ENCODE data around the gene GATA6. TPM values are rescaled to one million over a fixed set of nuclear protein-coding genes. Genes with fewer than 3 reads are reported as not detected.

The GATA6 gene
- polyA plus RNA-seq, 1 of the 3 experiments (the other 2 are of a cell fraction) = not detected

DNA sequence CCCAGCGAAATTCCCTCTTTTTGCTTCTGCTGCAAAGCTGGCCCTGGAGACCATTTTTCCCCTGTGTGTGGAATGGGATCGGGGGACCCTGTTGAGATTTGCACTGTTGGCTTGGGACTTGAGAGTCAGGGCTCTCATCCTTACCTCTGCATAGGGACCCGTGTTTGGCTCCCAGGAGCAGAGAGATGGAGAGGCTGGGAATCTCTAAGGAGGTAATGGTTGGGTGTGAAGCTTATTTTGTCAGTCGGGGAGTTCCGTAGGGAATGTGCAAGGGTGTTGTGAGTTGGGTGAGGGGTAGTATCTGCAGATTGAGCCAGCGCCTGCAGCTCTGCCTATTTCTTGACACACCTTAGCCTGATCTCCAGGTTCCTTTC, 4.5 kb downstream of the GATA6 start:
- H4K20me1 ChIP-seq (ENCODE audit: insufficient read depth) = no peaks in the 10 kb centered on the region
- CTCF ChIA-PET = interaction anchor here (0.7 to 0.9 kb wide), 2 partner anchors 33 to 50 kb away, joined by 3 read pairs; no protein-coding TSS in a partner anchor

GRCh38 chr18:22174341-22175145, 5.2 kb downstream of the GATA6 start:
- Histone ChIP-seq H2AFZ (ENCODE audit: low read depth) (no peak overlapping the region), H3K9me3 (no peaks in the 10 kb centered on the region), H3F3A (replicated peaks; ENCODE audit: insufficient read depth) (no peaks in the 10 kb centered on the region), H3K4me3 (ENCODE audit: low read depth in 2 of 2, low read length in 1 of 2) (no peak overlapping the region), H3K9ac (no peak overlapping the region), H3K27ac (ENCODE audit: low read depth in 2 of 2, low read length in 1 of 2) (no peak overlapping the region), H3K9me2 (no peaks in the 10 kb centered on the region), H3K27me3 (ENCODE audit: insufficient read depth) (peaks cover 91% of the 10 kb centered on the region), H3K79me2 (ENCODE audit: insufficient read depth) (no peaks in the 10 kb centered on the region), H3K4me1 (ENCODE audit: control insufficient read depth in 1 of 2, insufficient read depth in 2 of 2, low read depth in 1 of 2, low read length in 1 of 2) (peaks cover 0 to 2% of the 10 kb centered on the region in 2 experiments; a peak in 1 of 4 replicates), H3K36me3 (replicated peaks in 1 of 2; ENCODE audit: control insufficient read depth in 1 of 2, insufficient read depth in 2 of 2, low read length in 1 of 2) (no peaks in the 10 kb centered on the region), H3K4me2 (no peak overlapping the region), H4K20me1 (ENCODE audit: insufficient read depth) (no peaks in the 10 kb centered on the region)
- CTCF ChIA-PET = interaction anchor here (0.7 to 0.9 kb wide), 3 partner anchors 33 to 191 kb away, joined by 3 read pairs; no protein-coding TSS in a partner anchor
- POLR2A ChIA-PET = no interaction called here
- 15% methylated on average over 6 of the region's 6 CpGs for WGBS (ENCODE audit: low lambda C conversion rate)
- no peak for DNase-seq
- TF ChIP-seq SIN3A (IDR thresholded peaks at IDR 0.05; ENCODE audit: borderline replicate concordance, low read depth, low read length) = no peak
- TF ChIP-seq NRF1 (IDR thresholded peaks at IDR 0.05; ENCODE audit: low read depth, low read length) = no peak
- TF ChIP-seq TEAD4 (IDR thresholded peaks at IDR 0.05; ENCODE audit: borderline replicate concordance, insufficient read depth) = no peak
- no peak for TF ChIP-seq RFX5 (IDR thresholded peaks at IDR 0.05; ENCODE audit: low read length)
- TF ChIP-seq, protein P1, sequence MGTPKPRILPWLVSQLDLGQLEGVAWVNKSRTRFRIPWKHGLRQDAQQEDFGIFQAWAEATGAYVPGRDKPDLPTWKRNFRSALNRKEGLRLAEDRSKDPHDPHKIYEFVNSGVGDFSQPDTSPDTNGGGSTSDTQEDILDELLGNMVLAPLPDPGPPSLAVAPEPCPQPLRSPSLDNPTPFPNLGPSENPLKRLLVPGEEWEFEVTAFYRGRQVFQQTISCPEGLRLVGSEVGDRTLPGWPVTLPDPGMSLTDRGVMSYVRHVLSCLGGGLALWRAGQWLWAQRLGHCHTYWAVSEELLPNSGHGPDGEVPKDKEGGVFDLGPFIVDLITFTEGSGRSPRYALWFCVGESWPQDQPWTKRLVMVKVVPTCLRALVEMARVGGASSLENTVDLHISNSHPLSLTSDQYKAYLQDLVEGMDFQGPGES (IDR thresholded peaks at IDR 0.05; ENCODE audit: low read depth, low read length) = no peak
- TF ChIP-seq SMC3 (IDR thresholded peaks at IDR 0.05; ENCODE audit: low read depth, low read length) = no peak
- TF ChIP-seq, protein P2, sequence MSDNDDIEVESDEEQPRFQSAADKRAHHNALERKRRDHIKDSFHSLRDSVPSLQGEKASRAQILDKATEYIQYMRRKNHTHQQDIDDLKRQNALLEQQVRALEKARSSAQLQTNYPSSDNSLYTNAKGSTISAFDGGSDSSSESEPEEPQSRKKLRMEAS (IDR thresholded peaks at IDR 0.05; ENCODE audit: low read depth) = no peak
- no peak for TF ChIP-seq USF1 (IDR thresholded peaks at IDR 0.05; ENCODE audit: borderline replicate concordance, low read depth)
- no peak for TF ChIP-seq NFIC (IDR thresholded peaks at IDR 0.05; ENCODE audit: borderline replicate concordance)
- TF ChIP-seq POLR2AphosphoS5 (IDR thresholded peaks at IDR 0.05; ENCODE audit: low read depth, low read length) = no peak
- TF ChIP-seq TCF12 (IDR thresholded peaks at IDR 0.05) = no peak
- TF ChIP-seq EZH2phosphoT487 (IDR thresholded peaks at IDR 0.05; ENCODE audit: borderline replicate concordance, low read depth) = no peak
- no peak for TF ChIP-seq FOXJ3 (CRISPR knock-in tag; IDR thresholded peaks at IDR 0.05)
- no peak for TF ChIP-seq JUND (IDR thresholded peaks at IDR 0.05)

More for the DNA sequence above, 4.5 kb downstream of the GATA6 start:
- no peak overlapping the region for H3K9ac ChIP-seq
- H3K4me3 ChIP-seq (ENCODE audit: low read depth in 2 of 2, low read length in 1 of 2) = no peak overlapping the region
- no peak overlapping the region for H3K4me2 ChIP-seq
- H3K36me3 ChIP-seq (replicated peaks in 1 of 2; ENCODE audit: control insufficient read depth in 1 of 2, insufficient read depth in 2 of 2, low read length in 1 of 2) = no peaks in the 10 kb centered on the region
- no peak overlapping the region for H2AFZ ChIP-seq (ENCODE audit: low read depth)
- no peaks in the 10 kb centered on the region for H3K9me3 ChIP-seq
- POLR2A ChIA-PET = no interaction called here
- H3K4me1 ChIP-seq (ENCODE audit: control insufficient read depth in 1 of 2, insufficient read depth in 2 of 2, low read depth in 1 of 2, low read length in 1 of 2) = peaks cover 0 to 2% of the 10 kb centered on the region in 2 experiments; a peak in 1 of 4 replicates
- H3K79me2 ChIP-seq (ENCODE audit: insufficient read depth) = no peaks in the 10 kb centered on the region
- TF ChIP-seq, protein P2 (IDR thresholded peaks at IDR 0.05; ENCODE audit: low read depth) = no peak
- TF ChIP-seq POLR2AphosphoS5 (IDR thresholded peaks at IDR 0.05; ENCODE audit: low read depth, low read length) (no peak), TEAD4 (IDR thresholded peaks at IDR 0.05; ENCODE audit: borderline replicate concordance, insufficient read depth) (no peak), JUND (IDR thresholded peaks at IDR 0.05) (no peak), NFIC (IDR thresholded peaks at IDR 0.05; ENCODE audit: borderline replicate concordance) (no peak), GATA2 (CRISPR knock-in tag; IDR thresholded peaks at IDR 0.05) (no peak), FOXJ3 (CRISPR knock-in tag; IDR thresholded peaks at IDR 0.05) (no peak), GABPA (IDR thresholded peaks at IDR 0.05; ENCODE audit: low read depth) (no peak), TAF1 (IDR thresholded peaks at IDR 0.05; ENCODE audit: borderline replicate concordance, low read depth, low read length) (no peak)
- TF ChIP-seq, protein P1 (IDR thresholded peaks at IDR 0.05; ENCODE audit: low read depth, low read length) = no peak
- H3K27me3 ChIP-seq (ENCODE audit: insufficient read depth) = peaks cover 94% of the 10 kb centered on the region
- H3F3A ChIP-seq (replicated peaks; ENCODE audit: insufficient read depth) = no peaks in the 10 kb centered on the region
- 24% methylated on average over 6 of the region's 6 CpGs for WGBS (ENCODE audit: low lambda C conversion rate)
- no peak overlapping the region for H3K27ac ChIP-seq (ENCODE audit: low read depth in 2 of 2, low read length in 1 of 2)
- DNase-seq = no peak
- no peaks in the 10 kb centered on the region for H3K9me2 ChIP-seq

Data from SK-N-SH (cell line).